PC-3 (cell line): ENCODE measurements around the gene CACNA1E. TPM values are rescaled to one million over a fixed set of nuclear protein-coding genes. Genes with fewer than 3 reads are reported as not detected.
"Not testable (repeated sequence)": the region's sequence is repeated elsewhere in the genome, so short reads cannot be mapped to it uniquely, and the experiment has no call there.

Experiments
- ATAC-seq: fragments of 200-7000 bp; cut with Tn5 transposase; 2 replicates; pipeline ENCODE4 v1.9.1; 2020; ENCODE audit warnings: mild to moderate bottlenecking, moderate library complexity
- BruUV-seq: library from RNA; stranded (reverse); fragments of 400-500 nt; replicated peaks from 2 replicates; lab custom pipeline; 2021; lab: Mats Ljungman, UMichigan
- CTCF ChIA-PET: fragments of 300-600 bp; sonication (Branson Sonifier 250); formaldehyde crosslinking; loops from one replicate; lab custom pipeline; 2022; ENCODE audit warnings: antibody characterized with exemption; lab: Charles Lee
- POLR2A ChIA-PET: fragments of 300-600 bp; sonication (Branson Sonifier 250); formaldehyde crosslinking; loops from one replicate; lab custom pipeline; 2022; ENCODE audit warnings: antibody characterized with exemption; ENCODE audit not compliant: unreplicated experiment; lab: Charles Lee
- DNase-seq: peaks from one replicate; pipeline ENCODE4 v3.0.0-alpha.2; 2015
- H2AFZ ChIP-seq: fragments of 300-600 bp; sonication (generic); 2 replicates; pipeline ENCODE4 v1.6.0; 2016; ENCODE audit warnings: antibody characterized with exemption, low read length
- H3F3A ChIP-seq: fragments of 300-600 bp; sonication (generic); one replicate; pipeline ENCODE4 v1.6.0; 2017; ENCODE audit warnings: antibody characterized with exemption, low read length, control low read depth, mild to moderate bottlenecking; ENCODE audit not compliant: unreplicated experiment
- H3K27ac ChIP-seq: fragments of 300-600 bp; sonication (generic); 2 replicates; pipeline ENCODE4 v1.5.1; 2016; ENCODE audit warnings: mild to moderate bottlenecking, low read length
- H3K27me3 ChIP-seq: fragments of 300-600 bp; sonication (generic); 2 replicates; pipeline ENCODE4 v1.6.1; 2016; ENCODE audit warnings: low read length, mixed read lengths
- H3K36me3 ChIP-seq: fragments of 300-600 bp; sonication (generic); 2 replicates; pipeline ENCODE4 v1.6.1; 2016; ENCODE audit warnings: low read depth, mixed run types, low read length, mixed read lengths
- H3K4me1 ChIP-seq: fragments of 300-600 bp; sonication (generic); 2 replicates; pipeline ENCODE4 v1.5.1; 2016; ENCODE audit warnings: low read length; ENCODE audit not compliant: insufficient read depth
- H3K4me2 ChIP-seq: fragments of 300-600 bp; sonication (generic); 2 replicates; pipeline ENCODE4 v1.6.0; 2016; ENCODE audit warnings: low read length
- H3K4me3 ChIP-seq: fragments of 300-600 bp; sonication (generic); 2 replicates; pipeline ENCODE4 v1.5.1; 2016; ENCODE audit warnings: mild to moderate bottlenecking, low read length, mixed read lengths
- H3K79me2 ChIP-seq: fragments of 300-600 bp; sonication (generic); 2 replicates; pipeline ENCODE4 v1.6.1; 2017; ENCODE audit warnings: low read length, mixed read lengths
- H3K9ac ChIP-seq: fragments of 300-600 bp; sonication (generic); 2 replicates; pipeline ENCODE4 v1.6.0; 2016; ENCODE audit warnings: mild to moderate bottlenecking, low read length
- H3K9me2 ChIP-seq: fragments of 300-600 bp; sonication (generic); replicated peaks from 2 replicates; pipeline ENCODE4 v1.6.1; 2016; ENCODE audit warnings: mixed run types, low read length, mixed read lengths
- H3K9me3 ChIP-seq: fragments of 300-600 bp; sonication (generic); 2 replicates; pipeline ENCODE4 v1.6.1; 2016; ENCODE audit warnings: low read length, mixed read lengths
- H4K20me1 ChIP-seq: fragments of 300-600 bp; sonication (generic); 2 replicates; pipeline ENCODE4 v1.6.1; 2016; ENCODE audit warnings: low read length, mixed read lengths
- CTCF ChIP-seq: fragments of 300-600 bp; sonication (generic); conservative IDR thresholded peaks from 2 replicates; pipeline ENCODE4 v1.5.1; 2017; ENCODE audit warnings: antibody characterized with exemption, low read depth, mild to moderate bottlenecking, low read length
- EZH2 ChIP-seq: fragments of 300-600 bp; sonication (generic); IDR thresholded peaks from one replicate; pipeline ENCODE4 v1.6.1; 2017; ENCODE audit warnings: antibody characterized with exemption, mild to moderate bottlenecking, low read length; ENCODE audit not compliant: unreplicated experiment
- EZH2phosphoT487 ChIP-seq: fragments of 300-600 bp; sonication (generic); IDR thresholded peaks from 2 replicates; pipeline ENCODE4 v1.6.1; 2018; ENCODE audit warnings: mild to moderate bottlenecking, antibody characterized with exemption, low read length, borderline replicate concordance
- intact Hi-C: fragments of 100-400 bp; cut with micrococcal nuclease; formaldehyde crosslinking; loops from 2 replicates; pipeline ENCODE4 v1.9.0; 2023
- total RNA-seq: library from RNA; depleted of rRNA; stranded (reverse); fragments of >200 nt; gene quantifications from 2 replicates; pipeline ENCODE4 v1.2.3, GENCODE V29; 2014

Gene CACNA1E
- total RNA-seq, 1 experiment from 2014 or later = not detected

- ChIA-PET POLR2A (no interaction called here), CTCF (no interaction called here)
- ATAC-seq (no peak), DNase-seq (no peak)
- Histone ChIP-seq H2AFZ (no peak overlapping the region), H3K4me3 (no peak overlapping the region), H3K36me3 (no peaks in the 10 kb centered on the region), H3K9me3 (no peaks in the 10 kb centered on the region), H3F3A (no peaks in the 10 kb centered on the region), H3K79me2 (no peaks in the 10 kb centered on the region), H4K20me1 (no peaks in the 10 kb centered on the region), H3K9me2 (no peaks in the 10 kb centered on the region), H3K4me1 (no peaks in the 10 kb centered on the region), H3K27ac (no peak overlapping the region), H3K4me2 (no peak overlapping the region), H3K9ac (no peak overlapping the region), H3K27me3 (peaks cover 7% of the 10 kb centered on the region; the same call in 1 of the 2 replicates)
- intact Hi-C loops = no loop called here
- BruUV-seq = no TSS peak
- TF ChIP-seq EZH2phosphoT487 = no peak
- TF ChIP-seq EZH2 = no peak
- no peak for TF ChIP-seq CTCF
These were observed 58.6 kb downstream of the CACNA1E start for GRCh38 chr1:181541947-181542346.

DNA sequence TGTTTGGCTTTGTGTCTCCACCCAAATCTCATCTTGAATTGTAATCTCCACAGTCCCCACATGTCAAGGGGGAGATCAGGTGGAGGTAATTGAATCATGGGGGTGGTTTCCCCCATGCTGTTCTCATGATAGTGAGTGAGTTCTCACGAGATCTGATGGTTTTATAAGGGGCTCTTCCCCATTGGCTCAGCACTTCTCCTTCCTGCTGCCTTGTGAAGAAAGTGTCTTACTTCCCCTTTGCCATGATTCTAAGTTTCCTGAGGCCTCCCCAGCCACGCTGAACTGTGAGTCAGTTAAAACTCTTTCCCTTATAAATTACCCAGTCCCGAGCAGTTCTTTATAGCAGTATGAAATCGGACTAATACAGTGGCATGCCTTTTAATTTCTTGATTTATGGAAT, 59.1 kb downstream of the CACNA1E start:
- POLR2A ChIA-PET, H3K4me2 ChIP-seq, H3K4me3 ChIP-seq, H2AFZ ChIP-seq, DNase-seq, H3K79me2 ChIP-seq, H3F3A ChIP-seq, intact Hi-C loops, H3K36me3 ChIP-seq, H3K9ac ChIP-seq, CTCF ChIA-PET, H3K27ac ChIP-seq, H4K20me1 ChIP-seq, H3K4me1 ChIP-seq, H3K9me2 ChIP-seq, ATAC-seq, H3K9me3 ChIP-seq, BruUV-seq: not testable (repeated sequence)
- H3K27me3 ChIP-seq = peaks cover 12% of the 10 kb centered on the region; the same call in 1 of the 2 replicates

- H3K79me2 ChIP-seq = no peaks in the 10 kb centered on the region
- no peaks in the 10 kb centered on the region for H3K4me1 ChIP-seq
- TF ChIP-seq EZH2phosphoT487 = no peak
- TF ChIP-seq CTCF = no peak
- TF ChIP-seq EZH2 = no peak
- no peak overlapping the region for H2AFZ ChIP-seq
- no peaks in the 10 kb centered on the region for H3K36me3 ChIP-seq
- no peak overlapping the region for H3K27ac ChIP-seq
- ChIA-PET POLR2A (no interaction called here), CTCF (no interaction called here)
- no peaks in the 10 kb centered on the region for H4K20me1 ChIP-seq
- no peaks in the 10 kb centered on the region for H3K9me2 ChIP-seq
- BruUV-seq = no TSS peak
- DNase-seq (no peak), ATAC-seq (no peak)
- H3K9ac ChIP-seq = no peak overlapping the region
- peaks cover 17% of the 10 kb centered on the region; the same call in 1 of the 2 replicates for H3K27me3 ChIP-seq
- intact Hi-C loops = no loop called here
- H3K4me2 ChIP-seq = no peak overlapping the region
- H3K9me3 ChIP-seq = no peaks in the 10 kb centered on the region
- H3K4me3 ChIP-seq = no peak overlapping the region
- no peaks in the 10 kb centered on the region for H3F3A ChIP-seq
These were observed 62.1 kb downstream of the CACNA1E start for GRCh38 chr1:181545395-181545794.
